Duodenal mucosa (tissue), 2 donors: ENCODE measurements around the gene ADAMTSL3.

Source experiments
- H3K27ac ChIP-seq: one replicate; pipeline ENCODE4 v1.7.0; 2013; ENCODE audit warnings: low read depth, low read length
- H3K27me3 ChIP-seq, 2 donors: one replicate each; pipeline ENCODE4 v1.7.0; 2013; ENCODE audit warnings: low read length in 2 of 2, control low read depth in 1 of 2; ENCODE audit not compliant: insufficient read depth in 2 of 2, control insufficient read depth in 1 of 2
- H3K36me3 ChIP-seq, 2 donors: one replicate each; pipeline ENCODE4 v1.7.0; 2013; ENCODE audit warnings: low read length in 2 of 2, control low read depth in 1 of 2; ENCODE audit not compliant: insufficient read depth in 2 of 2, control insufficient read depth in 1 of 2
- H3K4me1 ChIP-seq, 2 donors: one replicate each; pipeline ENCODE4 v1.7.0; 2013; ENCODE audit warnings: low read length in 2 of 2, control low read depth in 1 of 2; ENCODE audit not compliant: insufficient read depth in 2 of 2, control insufficient read depth in 1 of 2
- H3K4me3 ChIP-seq, 2 donors: one replicate each; pipeline ENCODE4 v1.7.0; 2013; ENCODE audit warnings: low read length in 2 of 2, low read depth in 1 of 2
- H3K9ac ChIP-seq, 2 donors: one replicate each; pipeline ENCODE4 v1.7.0; 2013; ENCODE audit warnings: low read length in 2 of 2, low read depth in 1 of 2
- H3K9me3 ChIP-seq, 2 donors: one replicate each; pipeline ENCODE4 v1.7.0; 2013; ENCODE audit warnings: low read length in 2 of 2, control low read depth in 1 of 2; ENCODE audit not compliant: control insufficient read depth in 1 of 2

The ADAMTSL3 gene

GRCh38 chr15:83998486-83998885 lies 344.6 kb downstream of the ADAMTSL3 start:
- Histone ChIP-seq H3K36me3 (no peaks in the 10 kb centered on the region), H3K4me3 (no peak overlapping the region), H3K27me3 (no peaks in the 10 kb centered on the region), H3K9ac (no peak overlapping the region), H3K9me3 (no peaks in the 10 kb centered on the region), H3K27ac (no peak overlapping the region), H3K4me1 (no peaks in the 10 kb centered on the region)

- no peak overlapping the region for H3K9ac ChIP-seq
- H3K4me1 ChIP-seq, result no peaks in the 10 kb centered on the region
- H3K9me3 ChIP-seq, result no peaks in the 10 kb centered on the region
- no peak overlapping the region for H3K27ac ChIP-seq
- no peaks in the 10 kb centered on the region for H3K27me3 ChIP-seq
- H3K4me3 ChIP-seq, result no peak overlapping the region
- H3K36me3 ChIP-seq, result no peaks in the 10 kb centered on the region
Observed at GRCh38 chr15:83999396-84000135, 345.6 kb downstream of the ADAMTSL3 start.

- Histone ChIP-seq H3K9me3 (no peaks in the 10 kb centered on the region), H3K27me3 (no peaks in the 10 kb centered on the region), H3K4me3 (no peak overlapping the region), H3K9ac (no peak overlapping the region), H3K27ac (no peak overlapping the region), H3K36me3 (no peaks in the 10 kb centered on the region), H3K4me1 (no peaks in the 10 kb centered on the region)
Observed at GRCh38 chr15:84001037-84001436, 347.1 kb downstream of the ADAMTSL3 start.

GRCh38 chr15:84001655-84002054 lies 347.7 kb downstream of the ADAMTSL3 start:
- Histone ChIP-seq H3K36me3 (no peaks in the 10 kb centered on the region), H3K4me3 (no peak overlapping the region), H3K9me3 (no peaks in the 10 kb centered on the region), H3K4me1 (no peaks in the 10 kb centered on the region), H3K27me3 (no peaks in the 10 kb centered on the region), H3K27ac (no peak overlapping the region), H3K9ac (no peak overlapping the region)

GRCh38 chr15:84003791-84004503 lies 350.0 kb downstream of the ADAMTSL3 start:
- no peaks in the 10 kb centered on the region for H3K9me3 ChIP-seq
- no peaks in the 10 kb centered on the region for H3K36me3 ChIP-seq
- no peak overlapping the region for H3K9ac ChIP-seq
- H3K27me3 ChIP-seq, result no peaks in the 10 kb centered on the region
- H3K4me1 ChIP-seq, result no peaks in the 10 kb centered on the region
- no peak overlapping the region for H3K27ac ChIP-seq
- H3K4me3 ChIP-seq, result no peak overlapping the region

- no peak overlapping the region for H3K4me3 ChIP-seq
- H3K9ac ChIP-seq, result no peak overlapping the region
- H3K9me3 ChIP-seq, result no peaks in the 10 kb centered on the region
- no peak overlapping the region for H3K27ac ChIP-seq
- H3K27me3 ChIP-seq, result no peaks in the 10 kb centered on the region
- H3K36me3 ChIP-seq, result no peaks in the 10 kb centered on the region
- no peaks in the 10 kb centered on the region for H3K4me1 ChIP-seq
Observed at GRCh38 chr15:84006421-84006820, 352.5 kb downstream of the ADAMTSL3 start.

- Histone ChIP-seq H3K9ac (no peak overlapping the region), H3K9me3 (no peaks in the 10 kb centered on the region), H3K4me3 (no peak overlapping the region), H3K27ac (no peak overlapping the region), H3K36me3 (no peaks in the 10 kb centered on the region), H3K4me1 (no peaks in the 10 kb centered on the region), H3K27me3 (no peaks in the 10 kb centered on the region)
Observed at GRCh38 chr15:84009616-84010015, 355.7 kb downstream of the ADAMTSL3 start.

- no peak overlapping the region for H3K4me3 ChIP-seq
- no peak overlapping the region for H3K9ac ChIP-seq
- no peaks in the 10 kb centered on the region for H3K36me3 ChIP-seq
- H3K27me3 ChIP-seq, result no peaks in the 10 kb centered on the region
- no peaks in the 10 kb centered on the region for H3K4me1 ChIP-seq
- H3K9me3 ChIP-seq, result no peaks in the 10 kb centered on the region
- no peak overlapping the region for H3K27ac ChIP-seq
Observed at GRCh38 chr15:84010246-84010645, 356.3 kb downstream of the ADAMTSL3 start.

- H3K27ac ChIP-seq, result no peak overlapping the region
- no peaks in the 10 kb centered on the region for H3K9me3 ChIP-seq
- no peaks in the 10 kb centered on the region for H3K27me3 ChIP-seq
- H3K4me3 ChIP-seq, result no peak overlapping the region
- H3K9ac ChIP-seq, result no peak overlapping the region
- no peaks in the 10 kb centered on the region for H3K4me1 ChIP-seq
- no peaks in the 10 kb centered on the region for H3K36me3 ChIP-seq
Observed at GRCh38 chr15:84016371-84016770, 362.4 kb downstream of the ADAMTSL3 start.

GRCh38 chr15:84022516-84022915 lies 368.6 kb downstream of the ADAMTSL3 start:
- Histone ChIP-seq H3K4me1 (no peaks in the 10 kb centered on the region), H3K27me3 (no peaks in the 10 kb centered on the region), H3K9me3 (peaks cover 0 to 4% of the 10 kb centered on the region in 2 donors), H3K9ac (no peak overlapping the region), H3K36me3 (no peaks in the 10 kb centered on the region), H3K4me3 (no peak overlapping the region), H3K27ac (no peak overlapping the region)
